ENCODE results near the gene CCDC28B.

Gene CCDC28B

DNA sequence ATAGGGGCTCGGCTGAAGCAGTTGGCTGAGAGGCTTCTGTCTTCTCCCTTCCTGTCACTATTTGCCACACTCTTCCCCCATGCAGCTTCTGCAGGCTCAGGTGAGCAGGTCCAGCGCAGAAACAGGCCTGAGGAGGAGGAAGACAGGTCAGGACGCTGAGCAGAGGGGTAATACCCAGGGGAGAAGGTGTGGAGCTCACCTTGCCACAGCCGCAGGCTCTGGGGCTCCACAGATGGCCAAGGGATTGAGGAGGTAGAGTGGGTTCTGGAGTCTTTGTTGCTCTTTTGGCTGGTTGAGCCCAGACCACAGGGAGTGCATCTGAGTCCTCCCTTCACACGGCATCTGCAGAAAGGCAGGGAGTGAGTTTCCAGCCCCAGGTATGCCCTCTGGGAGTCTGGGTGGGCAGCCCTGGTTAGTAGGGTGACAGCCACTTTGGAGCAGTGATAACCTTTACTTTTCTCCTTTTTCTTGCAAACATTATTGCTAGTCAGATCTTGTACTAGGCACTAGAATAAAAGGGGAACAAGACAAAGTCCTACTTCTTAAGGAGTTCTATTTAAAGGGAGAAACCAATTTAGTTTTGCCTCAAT, 31.5 kb downstream of the CCDC28B start:
- in situ Hi-C loops (cut with HindIII; ENCODE audit: low pct_ligation_motif_present, low sequenced_read_pairs) = no loop called here
- no peak overlapping the region for H3K27ac ChIP-seq
- peaks cover 45% of the 10 kb centered on the region for H3K36me3 ChIP-seq (replicated peaks)
- no peak overlapping the region for H3K4me3 ChIP-seq (ENCODE audit: low read depth, low read length)
- TF ChIP-seq, protein P1, sequence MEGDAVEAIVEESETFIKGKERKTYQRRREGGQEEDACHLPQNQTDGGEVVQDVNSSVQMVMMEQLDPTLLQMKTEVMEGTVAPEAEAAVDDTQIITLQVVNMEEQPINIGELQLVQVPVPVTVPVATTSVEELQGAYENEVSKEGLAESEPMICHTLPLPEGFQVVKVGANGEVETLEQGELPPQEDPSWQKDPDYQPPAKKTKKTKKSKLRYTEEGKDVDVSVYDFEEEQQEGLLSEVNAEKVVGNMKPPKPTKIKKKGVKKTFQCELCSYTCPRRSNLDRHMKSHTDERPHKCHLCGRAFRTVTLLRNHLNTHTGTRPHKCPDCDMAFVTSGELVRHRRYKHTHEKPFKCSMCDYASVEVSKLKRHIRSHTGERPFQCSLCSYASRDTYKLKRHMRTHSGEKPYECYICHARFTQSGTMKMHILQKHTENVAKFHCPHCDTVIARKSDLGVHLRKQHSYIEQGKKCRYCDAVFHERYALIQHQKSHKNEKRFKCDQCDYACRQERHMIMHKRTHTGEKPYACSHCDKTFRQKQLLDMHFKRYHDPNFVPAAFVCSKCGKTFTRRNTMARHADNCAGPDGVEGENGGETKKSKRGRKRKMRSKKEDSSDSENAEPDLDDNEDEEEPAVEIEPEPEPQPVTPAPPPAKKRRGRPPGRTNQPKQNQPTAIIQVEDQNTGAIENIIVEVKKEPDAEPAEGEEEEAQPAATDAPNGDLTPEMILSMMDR (IDR thresholded peaks at IDR 0.05; ENCODE audit: low read depth, low read length, missing control alignments) = no peak
- DNase-seq = no peak
- H3K27me3 ChIP-seq (replicated peaks) = no peaks in the 10 kb centered on the region

DNA sequence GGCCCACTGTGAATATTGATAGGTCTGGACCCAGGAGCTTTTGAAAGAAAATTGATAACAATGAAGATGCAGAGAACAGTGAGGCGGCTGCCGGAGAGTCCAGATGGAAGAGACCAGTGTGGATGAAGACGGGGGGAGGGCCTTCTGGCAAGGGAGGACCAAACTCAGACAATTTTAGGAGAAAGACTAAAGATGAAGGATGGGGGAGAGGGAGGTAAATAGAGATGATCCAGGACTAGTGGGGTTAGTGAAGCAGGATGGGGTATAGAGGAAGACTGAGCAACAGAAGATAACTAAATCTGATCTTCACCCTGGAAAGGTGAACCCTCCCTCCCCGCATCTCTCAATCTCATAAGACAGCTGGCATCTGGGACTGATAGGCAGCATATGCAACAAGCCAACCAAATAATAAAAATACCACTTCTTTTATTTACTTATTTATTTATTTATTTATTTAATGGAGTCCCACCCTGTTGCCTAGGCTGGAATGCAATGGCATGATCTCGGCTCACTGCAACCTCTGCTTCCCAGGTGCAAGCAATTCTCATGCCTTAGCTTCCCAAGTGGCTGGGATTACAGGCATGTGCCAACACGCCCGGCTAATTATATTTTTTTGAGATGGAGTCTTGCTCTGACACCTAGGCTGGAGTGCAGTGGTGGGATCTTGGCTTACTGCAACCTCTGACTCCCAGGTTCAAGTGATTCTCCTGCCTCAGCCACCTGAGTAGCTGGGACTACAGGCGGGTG, 32.3 kb downstream of the CCDC28B start:
- H3K27me3 ChIP-seq (replicated peaks) = no peaks in the 10 kb centered on the region
- DNase-seq = no peak
- no peak overlapping the region for H3K27ac ChIP-seq
- no peak overlapping the region for H3K4me3 ChIP-seq (ENCODE audit: low read depth, low read length)
- TF ChIP-seq, protein P1 (IDR thresholded peaks at IDR 0.05; ENCODE audit: low read depth, low read length, missing control alignments) = no peak
- peaks cover 40% of the 10 kb centered on the region for H3K36me3 ChIP-seq (replicated peaks)
- in situ Hi-C loops (cut with HindIII; ENCODE audit: low pct_ligation_motif_present, low sequenced_read_pairs) = no loop called here

DNA sequence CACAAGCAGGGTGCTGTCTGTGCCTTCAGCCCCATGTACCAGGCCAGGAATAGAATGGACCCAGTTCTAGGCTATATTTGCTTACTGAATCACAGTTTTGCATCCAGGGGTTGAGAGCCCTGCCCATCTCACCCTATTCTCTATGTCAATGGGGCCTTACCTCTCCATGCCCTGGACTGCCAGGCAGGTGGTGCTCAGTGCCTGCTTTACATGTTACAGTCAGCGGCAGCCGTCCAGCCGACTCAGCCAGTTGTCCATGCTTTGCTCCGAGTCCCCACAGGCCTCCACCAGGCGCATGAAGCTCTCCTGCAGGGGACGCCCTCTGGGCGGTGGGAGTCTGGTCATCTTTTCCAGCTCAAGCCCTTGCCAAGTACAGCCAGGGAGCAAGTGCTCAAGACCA, 34.4 kb downstream of the CCDC28B start:
- in situ Hi-C loops (cut with HindIII; ENCODE audit: low pct_ligation_motif_present, low sequenced_read_pairs) = no loop called here

DNA sequence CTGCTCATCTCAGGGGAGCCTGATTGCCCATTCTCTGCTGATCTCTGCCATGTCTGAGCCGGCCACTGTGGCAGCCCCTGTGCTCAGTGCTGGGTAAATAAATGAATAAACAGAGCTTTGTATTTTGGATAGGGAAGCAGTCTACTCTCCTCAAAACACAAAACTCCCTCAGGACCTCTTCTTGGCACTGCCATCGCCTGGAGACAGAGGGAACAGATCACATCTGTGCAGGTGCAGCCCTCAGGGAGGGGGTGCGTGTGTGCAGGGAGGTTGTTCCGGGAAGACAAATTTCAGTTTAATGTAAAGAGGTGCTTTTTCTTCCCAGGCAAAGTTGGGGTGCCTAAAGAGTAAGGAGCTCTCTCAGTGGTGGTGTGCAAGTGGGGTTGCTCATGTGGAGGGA, 38.9 kb downstream of the CCDC28B start:
- H3K27me3 ChIP-seq (replicated peaks) = no peaks in the 10 kb centered on the region
- TF ChIP-seq, protein P1 (IDR thresholded peaks at IDR 0.05; ENCODE audit: low read depth, low read length, missing control alignments) = no peak
- H3K27ac ChIP-seq = no peak overlapping the region
- in situ Hi-C loops (cut with HindIII; ENCODE audit: low pct_ligation_motif_present, low sequenced_read_pairs) = no loop called here
- no peaks in the 10 kb centered on the region for H3K36me3 ChIP-seq (replicated peaks)
- DNase-seq = no peak
- H3K4me3 ChIP-seq (ENCODE audit: low read depth, low read length) = no peak overlapping the region

More for the DNA sequence above, 34.4 kb downstream of the CCDC28B start:
- TF ChIP-seq, protein P1 (IDR thresholded peaks at IDR 0.05; ENCODE audit: low read depth, low read length, missing control alignments) = no peak
- Histone ChIP-seq H3K27ac (no peak overlapping the region), H3K36me3 (replicated peaks) (peaks cover 21% of the 10 kb centered on the region), H3K27me3 (replicated peaks) (no peaks in the 10 kb centered on the region), H3K4me3 (ENCODE audit: low read depth, low read length) (no peak overlapping the region)
- DNase-seq = no peak

DNA sequence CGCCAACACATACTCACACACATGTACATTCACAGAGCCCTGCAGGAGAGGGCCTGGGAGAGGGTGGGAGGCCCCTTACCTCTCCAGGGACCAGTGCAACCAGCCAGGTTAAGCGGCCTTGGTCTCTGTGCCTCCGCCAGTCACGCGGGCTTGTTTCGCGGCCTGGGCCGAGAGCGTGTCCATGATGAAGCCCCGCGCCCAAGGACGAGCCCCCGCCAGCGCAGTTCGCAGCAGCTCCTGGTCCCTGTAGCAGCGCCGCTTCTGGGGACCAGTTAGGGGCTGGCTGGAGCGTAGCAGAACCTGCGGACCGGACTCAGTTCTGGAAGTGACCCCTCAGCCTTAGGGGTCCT, 39.4 kb downstream of the CCDC28B start:
- TF ChIP-seq, protein P1 (IDR thresholded peaks at IDR 0.05; ENCODE audit: low read depth, low read length, missing control alignments) = no peak
- in situ Hi-C loops (cut with HindIII; ENCODE audit: low pct_ligation_motif_present, low sequenced_read_pairs) = no loop called here
- no peaks in the 10 kb centered on the region for H3K27me3 ChIP-seq (replicated peaks)
- no peak for DNase-seq
- peak overlapping the region; percentile 65 for H3K4me3 ChIP-seq (ENCODE audit: low read depth, low read length)
- no peak overlapping the region for H3K27ac ChIP-seq
- H3K36me3 ChIP-seq (replicated peaks) = no peaks in the 10 kb centered on the region
